IMR-90 (cell line): ENCODE data around the gene TMPRSS9. TPM values are rescaled to one million over a fixed set of nuclear protein-coding genes. Genes with fewer than 3 reads are reported as not detected.

Source experiments
- ATAC-seq: fragments of 200-7000 bp; cut with Tn5 transposase; 2 replicates; pipeline ENCODE4 v1.9.1; 2020; ENCODE audit warnings: low read depth, mild to moderate bottlenecking, moderate library complexity
- BruUV-seq: library from RNA; stranded (reverse); fragments of 400-500 nt; replicated peaks from 2 replicates; lab custom pipeline; 2021; lab: Mats Ljungman, UMichigan
- CTCF ChIA-PET: fragments of 300-600 bp; formaldehyde crosslinking; extraction: SDS; loops from one replicate; lab custom pipeline; 2021; ENCODE audit warnings: antibody characterized with exemption; lab: Yijun Ruan, JAX
- POLR2A ChIA-PET: fragments of 300-600 bp; sonication (Branson Sonifier 250); formaldehyde crosslinking; loops from one replicate; lab custom pipeline; 2022; ENCODE audit warnings: antibody characterized with exemption; ENCODE audit not compliant: unreplicated experiment; lab: Charles Lee
- DNase-seq: peaks from one replicate; pipeline ENCODE4 v3.0.0; 2013
- H2AFZ ChIP-seq: replicated peaks from 2 replicates; pipeline ENCODE3; 2013; ENCODE audit warnings: low read length, mild to moderate bottlenecking; ENCODE audit not compliant: poor library complexity
- H2AK5ac ChIP-seq: 2 replicates; pipeline ENCODE4 v1.6.1; 2013; ENCODE audit warnings: low read depth, low read length, inconsistent platforms
- H2AK9ac ChIP-seq: replicated peaks from 2 replicates; pipeline ENCODE3; 2013; ENCODE audit warnings: mild to moderate bottlenecking, low read depth, low read length, moderate library complexity; ENCODE audit not compliant: poor library complexity
- H2BK120ac ChIP-seq: 2 replicates; pipeline ENCODE4 v1.6.1; 2013; ENCODE audit warnings: low read depth, low read length, inconsistent platforms
- H2BK15ac ChIP-seq: 3 replicates; pipeline ENCODE4 v1.6.1; 2013; ENCODE audit warnings: low read depth, low read length, inconsistent platforms
- H2BK20ac ChIP-seq: 2 replicates; pipeline ENCODE4 v1.6.1; 2013; ENCODE audit warnings: low read depth, mild to moderate bottlenecking, inconsistent platforms, low read length, moderate library complexity
- H2BK5ac ChIP-seq: 2 replicates; pipeline ENCODE4 v1.6.1; 2013; ENCODE audit warnings: mild to moderate bottlenecking, low read depth, low read length, inconsistent platforms; ENCODE audit not compliant: poor library complexity, severe bottlenecking
- H3K14ac ChIP-seq: replicated peaks from 2 replicates; pipeline ENCODE4 v1.6.1; 2013; ENCODE audit warnings: low read depth, low read length, inconsistent platforms
- H3K18ac ChIP-seq: 2 replicates; pipeline ENCODE4 v1.6.1; 2013; ENCODE audit warnings: low read depth, low read length, control low read depth
- H3K23ac ChIP-seq: 2 replicates; pipeline ENCODE4 v1.6.1; 2013; ENCODE audit warnings: low read depth, low read length, inconsistent platforms
- H3K27ac ChIP-seq: 2 replicates; pipeline ENCODE4 v1.5.1; 2013; ENCODE audit warnings: mild to moderate bottlenecking, control low read depth, low read length; ENCODE audit not compliant: insufficient read depth
- H3K27me3 ChIP-seq: 2 replicates; pipeline ENCODE4 v1.6.1; 2013; ENCODE audit warnings: low read length; ENCODE audit not compliant: control insufficient read depth, insufficient read depth
- H3K36me3 ChIP-seq: 2 replicates; pipeline ENCODE4 v1.6.1; 2013; ENCODE audit warnings: low read length, mixed read lengths; ENCODE audit not compliant: control insufficient read depth, insufficient read depth
- H3K4ac ChIP-seq: 2 replicates; pipeline ENCODE4 v1.6.1; 2013; ENCODE audit warnings: low read depth, low read length, inconsistent platforms
- H3K4me1 ChIP-seq: 2 replicates; pipeline ENCODE4 v1.6.1; 2013; ENCODE audit warnings: low read length, mixed read lengths; ENCODE audit not compliant: control insufficient read depth, insufficient read depth
- H3K4me2 ChIP-seq: 2 replicates; pipeline ENCODE4 v1.6.1; 2013; ENCODE audit warnings: low read depth, mild to moderate bottlenecking, control low read depth, low read length, moderate library complexity
- H3K4me3 ChIP-seq: 2 replicates; pipeline ENCODE4 v1.5.1; 2013; ENCODE audit warnings: low read depth, mild to moderate bottlenecking, control low read depth, low read length, moderate library complexity; ENCODE audit not compliant: insufficient read depth
- H3K56ac ChIP-seq: 2 replicates; pipeline ENCODE4 v1.6.1; 2013; ENCODE audit warnings: low read length, inconsistent platforms; ENCODE audit not compliant: insufficient read depth; ENCODE audit errors: extremely low read depth
- H3K79me1 ChIP-seq, 2 experiments: 2 replicates each; pipeline ENCODE4 v1.6.1; 2013; ENCODE audit warnings: low read length in 2 of 2, inconsistent platforms in 1 of 2, low read depth in 1 of 2
- H3K9ac ChIP-seq: 2 replicates; pipeline ENCODE4 v1.6.1; 2013; ENCODE audit warnings: low read depth, low read length, control low read depth
- H3K9me1 ChIP-seq: 2 replicates; pipeline ENCODE4 v1.6.1; 2013; ENCODE audit warnings: low read length, inconsistent platforms; ENCODE audit not compliant: insufficient read depth
- H3K9me3 ChIP-seq: 2 replicates; pipeline ENCODE4 v1.6.1; 2013; ENCODE audit warnings: low read length; ENCODE audit not compliant: control insufficient read depth, insufficient read depth
- H4K20me1 ChIP-seq: 2 replicates; pipeline ENCODE4 v1.6.1; 2013; ENCODE audit warnings: low read length, inconsistent platforms; ENCODE audit not compliant: insufficient read depth
- H4K5ac ChIP-seq: 2 replicates; pipeline ENCODE4 v1.6.1; 2013; ENCODE audit warnings: mild to moderate bottlenecking, low read depth, low read length, control low read depth
- H4K8ac ChIP-seq, 2 experiments: 2 replicates each; pipeline ENCODE4 v1.6.1; 2013; ENCODE audit warnings: low read depth in 2 of 2, low read length in 2 of 2, control low read depth in 1 of 2, inconsistent platforms in 1 of 2
- H4K91ac ChIP-seq: 2 replicates; pipeline ENCODE4 v1.6.1; 2013; ENCODE audit warnings: low read depth, low read length, inconsistent platforms; ENCODE audit not compliant: insufficient read depth
- BHLHE40 ChIP-seq: fragments of 150-350 bp; IDR thresholded peaks from 2 replicates; pipeline ENCODE4 v1.6.1; 2016; ENCODE audit warnings: mild to moderate bottlenecking, low read depth, low read length
- CEBPB ChIP-seq: IDR thresholded peaks from 2 replicates; pipeline ENCODE4 v1.6.1; 2012; ENCODE audit warnings: low read depth, low read length, improper control_type of control experiment
- CHD1 ChIP-seq: IDR thresholded peaks from 2 replicates; pipeline ENCODE4 v1.6.1; 2012; ENCODE audit warnings: low read depth, low read length, improper control_type of control experiment
- CTCF ChIP-seq: conservative IDR thresholded peaks from 2 replicates; pipeline ENCODE4 v1.5.1; 2012; ENCODE audit warnings: mild to moderate bottlenecking, low read depth, low read length, improper control_type of control experiment
- ELK1 ChIP-seq: fragments of 150-350 bp; IDR thresholded peaks from 2 replicates; pipeline ENCODE4 v1.6.1; 2016; ENCODE audit warnings: low read depth, mild to moderate bottlenecking, low read length, moderate library complexity, borderline replicate concordance
- FOS ChIP-seq: fragments of 150-350 bp; IDR thresholded peaks from 2 replicates; pipeline ENCODE4 v1.6.1; 2016; ENCODE audit warnings: low read depth, low read length
- MAFK ChIP-seq: IDR thresholded peaks from 2 replicates; pipeline ENCODE4 v1.6.1; 2012; ENCODE audit warnings: low read depth, low read length, improper control_type of control experiment
- MAZ ChIP-seq: IDR thresholded peaks from 2 replicates; pipeline ENCODE4 v1.6.1; 2012; ENCODE audit warnings: low read depth, mild to moderate bottlenecking, low read length, improper control_type of control experiment, moderate library complexity, borderline replicate concordance
- MXI1 ChIP-seq: IDR thresholded peaks from 2 replicates; pipeline ENCODE4 v1.6.1; 2012; ENCODE audit warnings: low read depth, mild to moderate bottlenecking, low read length, moderate library complexity, borderline replicate concordance
- NFE2L2 ChIP-seq: fragments of 150-350 bp; IDR thresholded peaks from 2 replicates; pipeline ENCODE4 v1.6.1; 2016; ENCODE audit warnings: low read depth, mild to moderate bottlenecking, low read length
- POLR2A ChIP-seq: IDR thresholded peaks from 2 replicates; pipeline ENCODE4 v1.6.1; 2012; ENCODE audit warnings: mild to moderate bottlenecking, low read depth, low read length
- RAD21 ChIP-seq: IDR thresholded peaks from 2 replicates; pipeline ENCODE4 v1.6.1; 2012; ENCODE audit warnings: low read length, improper control_type of control experiment
- RCOR1 ChIP-seq: IDR thresholded peaks from 2 replicates; pipeline ENCODE4 v1.6.1; 2012; ENCODE audit warnings: mild to moderate bottlenecking, low read length, improper control_type of control experiment; ENCODE audit not compliant: insufficient replicate concordance
- RFX5 ChIP-seq: IDR thresholded peaks from 2 replicates; pipeline ENCODE4 v1.8.0; 2012; ENCODE audit warnings: low read depth, mild to moderate bottlenecking, low read length, moderate library complexity
- SMC3 ChIP-seq: fragments of 150-350 bp; IDR thresholded peaks from 2 replicates; pipeline ENCODE4 v1.6.1; 2016; ENCODE audit warnings: low read depth, mild to moderate bottlenecking, antibody characterized with exemption, low read length, moderate library complexity
- USF2 ChIP-seq: fragments of 150-350 bp; IDR thresholded peaks from 2 replicates; pipeline ENCODE4 v1.6.1; 2017; ENCODE audit warnings: mild to moderate bottlenecking, antibody characterized with exemption, low read length, low read depth
- WGBS, 2 experiments: methylation state at CpG; one replicate each; pipeline versions ENCODE4 v1.1.5 to v1.1.7; 2013; ENCODE audit warnings: missing lambda C conversion rate in 2 of 2; ENCODE audit not compliant: insufficient read length in 1 of 2; ENCODE audit errors: extremely low coverage in 2 of 2; 5-methylcytosine and 5-hydroxymethylcytosine counted together
- dilution Hi-C: fragments of 300-500 bp; cut with HindIII; formaldehyde crosslinking; loops from one replicate; pipeline ENCODE4 v1.14.3; 2018; ENCODE audit warnings: low sequenced_read_pairs; ENCODE audit not compliant: unreplicated experiment
- in situ Hi-C: fragments of 300-500 bp; cut with MboI; formaldehyde crosslinking; loops from 3 replicates; pipeline ENCODE4 v1.14.3; 2019; ENCODE audit warnings: low sequenced_read_pairs, inconsistent platforms, mixed read lengths
- intact Hi-C: fragments of 100-400 bp; cut with micrococcal nuclease; formaldehyde crosslinking; loops from 2 replicates; pipeline ENCODE4 v1.10.0; 2022
- polyA plus RNA-seq, 3 experiments: library from polyadenylated mRNA; depleted of rRNA; stranded (reverse); fragments of >200 nt; gene quantifications; 2 replicates each; pipeline ENCODE4 v1.2.3, GENCODE V29; 2012; ENCODE audit warnings: low replicate concordance in 1 of 3
- total RNA-seq: library from RNA; depleted of rRNA; stranded (reverse); fragments of >200 nt; gene quantifications from 2 replicates; pipeline ENCODE4 v1.2.3, GENCODE V29; 2012

Gene TMPRSS9
- total and polyA plus RNA-seq, 2 of the 4 experiments (the other 2 are of a cell fraction), result not detected

GRCh38 chr19:2449019-2449418, 89.0 kb downstream of the TMPRSS9 start:
- Histone ChIP-seq H2BK5ac (no peak overlapping the region), H3K23ac (no peak overlapping the region), H4K8ac (no peak overlapping the region), H3K27me3 (no peaks in the 10 kb centered on the region), H3K4me1 (no peaks in the 10 kb centered on the region), H2BK120ac (no peak overlapping the region), H3K56ac (no peak overlapping the region), H2AK5ac (no peak overlapping the region), H4K5ac (no peak overlapping the region), H3K9ac (no peak overlapping the region), H3K36me3 (peaks cover 10% of the 10 kb centered on the region), H3K18ac (no peak overlapping the region), H4K20me1 (peaks cover 76% of the 10 kb centered on the region), H3K4me3 (no peak overlapping the region), H3K9me3 (no peaks in the 10 kb centered on the region), H2BK20ac (no peak overlapping the region), H2AK9ac (no peak overlapping the region), H3K79me1 (peaks cover 5 to 58% of the 10 kb centered on the region in 2 experiments; a peak in 2 of 4 replicates), H3K9me1 (0 out of 2 replicates have a peak, but pooled peaks cover 8% of the 10 kb centered on the region), H4K91ac (no peak overlapping the region), H2AFZ (peak overlapping the region; percentile 39), H3K14ac (no peak overlapping the region), H3K4ac (no peak overlapping the region), H3K4me2 (no peak overlapping the region), H2BK15ac (no peak overlapping the region), H3K27ac (no peak overlapping the region)
- ChIA-PET POLR2A (no interaction called here), CTCF (no interaction called here)
- dilution Hi-C loops, result no loop called here
- DNase-seq, result no peak
- TF ChIP-seq MAFK (no peak), RAD21 (no peak), ELK1 (no peak), CEBPB (no peak), RCOR1 (no peak), MAZ (no peak), POLR2A (no peak), USF2 (no peak), NFE2L2 (no peak), FOS (no peak), CTCF (no peak), MXI1 (no peak), CHD1 (no peak), RFX5 (no peak), BHLHE40 (no peak), SMC3 (no peak)
- 88% methylated on average over 5 of the region's 11 CpGs; no CpG with 5 or more reads in 1 of the 2 experiments for WGBS, 2 experiments
- no peak for ATAC-seq
- in situ Hi-C loops, result no loop called here
- no TSS peak for BruUV-seq
- intact Hi-C loops, result no loop called here
